ENCODE measurements around the gene SPTSSA. TPM values are rescaled to one million over a fixed set of nuclear protein-coding genes. Genes with fewer than 3 reads are reported as not detected.
"Not testable (repeated sequence)": the region's sequence is repeated elsewhere in the genome, so short reads cannot be mapped to it uniquely, and the experiment has no call there.

The SPTSSA gene
- total RNA-seq, 1 experiment from 2014 or later, result 30.0 TPM

DNA sequence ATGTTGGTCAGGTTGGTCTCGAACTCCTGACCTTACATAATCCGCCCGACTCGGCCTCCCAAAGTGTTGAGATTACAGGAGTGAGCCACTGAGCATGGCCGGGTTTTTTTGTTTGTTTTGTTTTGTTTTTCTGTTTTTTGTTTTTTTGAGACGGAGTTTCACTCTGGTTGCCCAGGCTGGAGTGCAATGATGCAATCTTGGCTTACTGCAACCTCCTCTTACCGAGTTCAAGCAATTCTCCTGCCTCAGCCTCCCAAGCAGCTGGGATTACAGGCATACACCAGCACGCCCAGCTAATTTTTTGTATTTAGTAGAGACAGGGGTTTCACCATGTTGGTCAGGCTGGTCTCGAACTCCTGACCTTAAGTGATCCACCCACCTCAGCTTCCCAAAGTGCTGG lies 42.0 kb upstream of the SPTSSA start:
- H3K4me1 Mint-ChIP-seq (ENCODE audit: low read depth, unreplicated experiment); DNase-seq; H3K27me3 Mint-ChIP-seq (ENCODE audit: insufficient read depth, unreplicated experiment); H3K27me3 ChIP-seq (replicated peaks; ENCODE audit: control insufficient read depth, insufficient read depth, low read length); H3K36me3 Mint-ChIP-seq (ENCODE audit: insufficient read depth, unreplicated experiment); H3K27ac Mint-ChIP-seq (ENCODE audit: unreplicated experiment); CTCF ChIA-PET; H3K9me3 Mint-ChIP-seq (ENCODE audit: unreplicated experiment); H3K4me3 ChIP-seq (ENCODE audit: low read depth, low read length); intact Hi-C loops (cut with micrococcal nuclease; ENCODE audit: unreplicated experiment); H3K36me3 ChIP-seq (ENCODE audit: control insufficient read depth, insufficient read depth, low read length); H3K4me3 Mint-ChIP-seq (ENCODE audit: unreplicated experiment); H3K9me3 ChIP-seq; BruUV-seq (replicated peaks): not testable (repeated sequence)
- POLR2A ChIA-PET, result interaction anchor here (0.6 kb wide), 1 partner anchor 109 kb away, joined by 6 read pairs; no protein-coding TSS in a partner anchor
- H3K4me1 ChIP-seq, result peaks cover 19% of the 10 kb centered on the region

GRCh38 chr14:34502545-34503225 lies 40.6 kb upstream of the SPTSSA start:
- H3K9me3 Mint-ChIP-seq (ENCODE audit: unreplicated experiment), result no peaks in the 10 kb centered on the region
- no peaks in the 10 kb centered on the region for H3K27me3 ChIP-seq (replicated peaks; ENCODE audit: control insufficient read depth, insufficient read depth, low read length)
- no peaks in the 10 kb centered on the region for H3K36me3 Mint-ChIP-seq (ENCODE audit: insufficient read depth, unreplicated experiment)
- no peak overlapping the region for H3K4me3 ChIP-seq (ENCODE audit: low read depth, low read length)
- ChIA-PET CTCF (no interaction called here), POLR2A (no interaction called here)
- no peak overlapping the region for H3K4me3 Mint-ChIP-seq (ENCODE audit: unreplicated experiment)
- H3K36me3 ChIP-seq (ENCODE audit: control insufficient read depth, insufficient read depth, low read length), result no peaks in the 10 kb centered on the region
- TF ChIP-seq CTCF (IDR thresholded peaks at IDR 0.05; ENCODE audit: insufficient read depth in 1 of 2, low read depth in 1 of 2, low read length in 1 of 2, severe bottlenecking in 1 of 2, unreplicated experiment in 1 of 2), result no peak
- DNase-seq, result no peak
- H3K27me3 Mint-ChIP-seq (ENCODE audit: insufficient read depth, unreplicated experiment), result no peaks in the 10 kb centered on the region
- H3K9me3 ChIP-seq, result no peaks in the 10 kb centered on the region
- no TSS peak for BruUV-seq (replicated peaks)
- H3K27ac Mint-ChIP-seq (ENCODE audit: unreplicated experiment), result no peak overlapping the region
- peaks cover 7% of the 10 kb centered on the region for H3K4me1 Mint-ChIP-seq (ENCODE audit: low read depth, unreplicated experiment)
- intact Hi-C loops (cut with micrococcal nuclease; ENCODE audit: unreplicated experiment), result no loop called here
- peaks cover 26% of the 10 kb centered on the region for H3K4me1 ChIP-seq

- Histone ChIP-seq H3K4me3 (ENCODE audit: low read depth, low read length) (no peak overlapping the region), H3K4me1 (peaks cover 32% of the 10 kb centered on the region), H3K36me3 (ENCODE audit: control insufficient read depth, insufficient read depth, low read length) (no peaks in the 10 kb centered on the region), H3K9me3 (no peaks in the 10 kb centered on the region), H3K27me3 (replicated peaks; ENCODE audit: control insufficient read depth, insufficient read depth, low read length) (no peaks in the 10 kb centered on the region)
- peaks cover 7% of the 10 kb centered on the region for H3K4me1 Mint-ChIP-seq (ENCODE audit: low read depth, unreplicated experiment)
- BruUV-seq (replicated peaks), result no TSS peak
- H3K36me3 Mint-ChIP-seq (ENCODE audit: insufficient read depth, unreplicated experiment), result no peaks in the 10 kb centered on the region
- POLR2A ChIA-PET, result interaction anchor here (0.6 kb wide), 1 partner anchor 33 kb away, joined by 6 read pairs; no protein-coding TSS in a partner anchor
- DNase-seq, result no peak
- H3K27ac Mint-ChIP-seq (ENCODE audit: unreplicated experiment), result no peak overlapping the region
- intact Hi-C loops (cut with micrococcal nuclease; ENCODE audit: unreplicated experiment), result no loop called here
- TF ChIP-seq CTCF (IDR thresholded peaks at IDR 0.05; ENCODE audit: insufficient read depth in 1 of 2, low read depth in 1 of 2, low read length in 1 of 2, severe bottlenecking in 1 of 2, unreplicated experiment in 1 of 2), result no peak
- no peaks in the 10 kb centered on the region for H3K9me3 Mint-ChIP-seq (ENCODE audit: unreplicated experiment)
- H3K27me3 Mint-ChIP-seq (ENCODE audit: insufficient read depth, unreplicated experiment), result no peaks in the 10 kb centered on the region
- H3K4me3 Mint-ChIP-seq (ENCODE audit: unreplicated experiment), result no peak overlapping the region
- CTCF ChIA-PET, result no interaction called here
Observed at GRCh38 chr14:34502001-34502400, 40.0 kb upstream of the SPTSSA start.

Data from Caco-2 (cell line).